ENCODE measurements around the gene VPS35L.

DNA sequence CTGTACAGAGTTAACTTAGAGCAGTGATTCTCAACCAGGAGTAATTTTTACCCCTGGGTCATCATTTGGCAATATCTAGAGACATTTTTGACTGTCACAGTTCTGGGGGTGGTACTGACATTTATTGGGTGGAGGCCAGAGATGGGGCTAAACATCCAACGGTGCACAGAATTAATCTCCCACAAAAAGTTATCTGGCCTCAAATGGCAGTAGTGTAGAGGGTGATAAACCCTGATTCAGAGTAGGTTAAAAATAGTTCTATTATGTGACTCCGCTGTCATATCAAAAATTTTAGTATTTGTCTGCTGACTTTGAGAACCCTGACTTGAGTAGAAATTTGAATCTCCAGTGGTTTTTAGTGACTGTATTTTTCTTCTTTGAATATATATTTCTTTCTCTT is 19.1 kb downstream of the VPS35L start:
- no peak for TF ChIP-seq SREBF2 (IDR thresholded peaks at IDR 0.05; ENCODE audit: low read length)
- TF ChIP-seq, protein P1, sequence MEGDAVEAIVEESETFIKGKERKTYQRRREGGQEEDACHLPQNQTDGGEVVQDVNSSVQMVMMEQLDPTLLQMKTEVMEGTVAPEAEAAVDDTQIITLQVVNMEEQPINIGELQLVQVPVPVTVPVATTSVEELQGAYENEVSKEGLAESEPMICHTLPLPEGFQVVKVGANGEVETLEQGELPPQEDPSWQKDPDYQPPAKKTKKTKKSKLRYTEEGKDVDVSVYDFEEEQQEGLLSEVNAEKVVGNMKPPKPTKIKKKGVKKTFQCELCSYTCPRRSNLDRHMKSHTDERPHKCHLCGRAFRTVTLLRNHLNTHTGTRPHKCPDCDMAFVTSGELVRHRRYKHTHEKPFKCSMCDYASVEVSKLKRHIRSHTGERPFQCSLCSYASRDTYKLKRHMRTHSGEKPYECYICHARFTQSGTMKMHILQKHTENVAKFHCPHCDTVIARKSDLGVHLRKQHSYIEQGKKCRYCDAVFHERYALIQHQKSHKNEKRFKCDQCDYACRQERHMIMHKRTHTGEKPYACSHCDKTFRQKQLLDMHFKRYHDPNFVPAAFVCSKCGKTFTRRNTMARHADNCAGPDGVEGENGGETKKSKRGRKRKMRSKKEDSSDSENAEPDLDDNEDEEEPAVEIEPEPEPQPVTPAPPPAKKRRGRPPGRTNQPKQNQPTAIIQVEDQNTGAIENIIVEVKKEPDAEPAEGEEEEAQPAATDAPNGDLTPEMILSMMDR (IDR thresholded peaks at IDR 0.05 in 2 of 3, conservative IDR thresholded peaks at IDR 0.05 in 1 of 3; ENCODE audit: control insufficient read depth in 2 of 3, extremely low read depth in 1 of 3, insufficient read depth in 1 of 3, low read depth in 3 of 3, low read length in 3 of 3), result no peak
- TF ChIP-seq CEBPB (IDR thresholded peaks at IDR 0.05; ENCODE audit: borderline replicate concordance in 1 of 2, low read depth in 2 of 2, low read length in 2 of 2), result no peak
- TF ChIP-seq YY1 (IDR thresholded peaks at IDR 0.05; ENCODE audit: low read depth, low read length), result no peak
- no peak for TF ChIP-seq EZH2 (IDR thresholded peaks at IDR 0.05; ENCODE audit: borderline replicate concordance, control insufficient read depth, low read depth, low read length)
- no peak for TF ChIP-seq TCF3 (IDR thresholded peaks at IDR 0.05; ENCODE audit: borderline replicate concordance, insufficient read depth, low read depth, low read length)
